Measurements from ENCODE around the gene PLCB1. TPM values are rescaled to one million over a fixed set of nuclear protein-coding genes. Genes with fewer than 3 reads are reported as not detected.
"Not testable (repeated sequence)": the region's sequence is repeated elsewhere in the genome, so short reads cannot be mapped to it uniquely, and the experiment has no call there.

PLCB1 gene
- total and polyA plus RNA-seq, 2 experiments from 2014 or later, result 14.9 to 20.7 TPM

GRCh38 chr20:8600910-8601541 is 469.0 kb downstream of the PLCB1 start:
- peak overlapping the region; percentile 50 for H3K4me2 ChIP-seq
- H3K27me3 ChIP-seq (ENCODE audit: insufficient read depth); H3F3A ChIP-seq (replicated peaks; ENCODE audit: low read depth); H3K27ac Mint-ChIP-seq; H3K36me3 ChIP-seq (ENCODE audit: insufficient read depth); H3K27me3 Mint-ChIP-seq (ENCODE audit: insufficient read depth, low read depth, poor library complexity); H3K79me2 ChIP-seq (replicated peaks; ENCODE audit: insufficient read depth); H3K9me3 Mint-ChIP-seq; ATAC-seq; H3K4me1 ChIP-seq (ENCODE audit: insufficient read depth); H3K27ac ChIP-seq (ENCODE audit: low read depth); H3K9me2 ChIP-seq (ENCODE audit: insufficient read depth); H4K20me1 ChIP-seq (replicated peaks; ENCODE audit: insufficient read depth); H3K4me1 Mint-ChIP-seq; H3K36me3 Mint-ChIP-seq (ENCODE audit: low read depth): not testable (repeated sequence)
- H3K4me3 Mint-ChIP-seq, result peak overlapping the region; percentile 64
- peak; percentile 18 for DNase-seq (ENCODE audit: low spot score)
- H3K4me3 ChIP-seq, result peak overlapping the region; percentile 36
- 0 out of 2 replicates have a peak overlapping the region, but pooled peaks have one; percentile 2 for H2AFZ ChIP-seq

DNA sequence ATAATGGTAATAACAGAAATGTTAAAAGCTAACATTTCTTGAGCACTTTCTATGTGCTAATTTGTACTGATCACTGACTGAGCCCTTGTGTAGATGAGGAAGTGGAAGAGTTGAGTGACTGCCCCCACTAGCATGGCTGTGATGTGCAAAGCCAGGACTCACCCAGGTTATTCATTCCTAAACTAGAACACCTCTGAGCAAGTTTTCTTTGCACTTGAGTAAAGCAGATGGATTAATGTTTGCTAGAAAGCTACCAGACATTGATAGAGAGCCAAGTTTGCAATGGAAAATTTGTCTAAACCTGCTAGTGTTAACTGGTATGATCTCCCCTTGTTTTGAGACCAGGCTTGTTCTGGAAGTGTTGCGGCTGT is 469.5 kb downstream of the PLCB1 start:
- H3K79me2 ChIP-seq (replicated peaks; ENCODE audit: insufficient read depth), result no peaks in the 10 kb centered on the region
- H3K27ac ChIP-seq (ENCODE audit: low read depth), result no peak overlapping the region
- H3K27ac Mint-ChIP-seq, result no peak overlapping the region
- H3K9me3 Mint-ChIP-seq, result no peaks in the 10 kb centered on the region
- no peaks in the 10 kb centered on the region for H4K20me1 ChIP-seq (replicated peaks; ENCODE audit: insufficient read depth)
- H3K4me2 ChIP-seq, result peak overlapping the region; percentile 50
- H3K4me3 Mint-ChIP-seq, result no peak overlapping the region
- H3K4me1 ChIP-seq (ENCODE audit: insufficient read depth), result no peaks in the 10 kb centered on the region
- H3K27me3 Mint-ChIP-seq (ENCODE audit: insufficient read depth, low read depth, poor library complexity), result peaks cover 6% of the 10 kb centered on the region
- peak overlapping the region; percentile 36; the same call in 1 of the 2 replicates for H3K4me3 ChIP-seq
- no peaks in the 10 kb centered on the region for H3K9me2 ChIP-seq (ENCODE audit: insufficient read depth)
- no peaks in the 10 kb centered on the region for H3K27me3 ChIP-seq (ENCODE audit: insufficient read depth)
- no peaks in the 10 kb centered on the region for H3F3A ChIP-seq (replicated peaks; ENCODE audit: low read depth)
- no peak overlapping the region for H2AFZ ChIP-seq
- ATAC-seq (no peak), DNase-seq (ENCODE audit: low spot score) (no peak)
- TF ChIP-seq ZNF114 (CRISPR knock-in tag; IDR thresholded peaks at IDR 0.05) (no peak), ZNF331 (CRISPR knock-in tag; IDR thresholded peaks at IDR 0.05; ENCODE audit: low read depth) (no peak), NANOG (IDR thresholded peaks at IDR 0.05; ENCODE audit: borderline replicate concordance) (no peak), CREB1 (CRISPR knock-in tag; IDR thresholded peaks at IDR 0.05; ENCODE audit: low read depth) (no peak), POLR2AphosphoS5 (IDR thresholded peaks at IDR 0.05; ENCODE audit: low read depth) (no peak), EZH2 (IDR thresholded peaks at IDR 0.05; ENCODE audit: low read depth, unreplicated experiment) (no peak)
- H3K4me1 Mint-ChIP-seq, result peaks cover 10% of the 10 kb centered on the region; the same call in 1 of the 3 replicates
- no peaks in the 10 kb centered on the region for H3K36me3 ChIP-seq (ENCODE audit: insufficient read depth)
- H3K36me3 Mint-ChIP-seq (ENCODE audit: low read depth), result no peaks in the 10 kb centered on the region; the same call in 2 of the 3 replicates

DNA sequence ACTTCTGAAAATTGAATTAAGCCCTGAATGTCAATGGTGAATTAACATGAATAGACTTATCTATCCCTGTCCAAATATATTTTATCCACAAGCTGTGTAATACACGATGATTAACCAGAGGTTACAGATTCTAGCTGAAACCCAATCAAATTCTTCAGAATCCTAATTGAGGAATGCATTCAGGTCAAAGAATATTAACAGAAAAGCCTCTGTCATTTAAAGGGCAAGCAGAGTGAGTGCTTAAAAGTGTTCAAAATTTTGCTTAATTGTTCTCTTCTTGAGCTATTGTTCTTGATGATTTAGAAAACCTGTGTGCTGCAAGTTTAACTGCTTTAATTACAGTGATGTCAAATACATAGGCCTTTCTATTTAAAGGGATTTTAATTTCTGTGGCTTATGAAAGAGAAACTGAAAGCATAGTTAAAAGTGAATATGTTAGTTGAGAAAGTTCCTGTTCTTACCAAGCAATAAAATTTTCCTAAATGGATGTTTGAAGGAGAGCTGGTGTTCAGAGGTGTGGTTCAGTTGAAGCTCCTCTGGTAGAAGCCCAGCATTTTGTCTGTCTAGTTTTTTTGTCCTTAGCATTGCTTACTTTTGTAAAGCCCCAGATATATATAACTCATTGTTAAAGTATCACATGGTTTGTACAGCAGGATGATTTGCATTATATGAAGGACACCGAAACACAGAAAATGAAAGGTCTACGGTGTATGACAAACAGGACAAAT is 470.5 kb downstream of the PLCB1 start:
- Histone ChIP-seq H3K79me2 (replicated peaks; ENCODE audit: insufficient read depth) (no peaks in the 10 kb centered on the region), H2AFZ (no peak overlapping the region), H3K36me3 (ENCODE audit: insufficient read depth) (no peaks in the 10 kb centered on the region), H3K4me3 (no peak overlapping the region), H3K27ac (ENCODE audit: low read depth) (no peak overlapping the region), H3K4me2 (no peak overlapping the region), H4K20me1 (replicated peaks; ENCODE audit: insufficient read depth) (no peaks in the 10 kb centered on the region), H3F3A (replicated peaks; ENCODE audit: low read depth) (no peaks in the 10 kb centered on the region), H3K9me2 (ENCODE audit: insufficient read depth) (no peaks in the 10 kb centered on the region), H3K4me1 (ENCODE audit: insufficient read depth) (no peaks in the 10 kb centered on the region), H3K27me3 (ENCODE audit: insufficient read depth) (no peaks in the 10 kb centered on the region)
- Mint-ChIP-seq H3K4me3 (no peak overlapping the region), H3K36me3 (ENCODE audit: low read depth) (no peaks in the 10 kb centered on the region; the same call in 2 of the 3 replicates), H3K27me3 (ENCODE audit: insufficient read depth, low read depth, poor library complexity) (peaks cover 6% of the 10 kb centered on the region), H3K4me1 (peaks cover 10% of the 10 kb centered on the region; the same call in 1 of the 3 replicates), H3K27ac (no peak overlapping the region), H3K9me3 (no peaks in the 10 kb centered on the region)
- no peak for ATAC-seq
- no peak for DNase-seq (ENCODE audit: low spot score)
- TF ChIP-seq, protein P1, sequence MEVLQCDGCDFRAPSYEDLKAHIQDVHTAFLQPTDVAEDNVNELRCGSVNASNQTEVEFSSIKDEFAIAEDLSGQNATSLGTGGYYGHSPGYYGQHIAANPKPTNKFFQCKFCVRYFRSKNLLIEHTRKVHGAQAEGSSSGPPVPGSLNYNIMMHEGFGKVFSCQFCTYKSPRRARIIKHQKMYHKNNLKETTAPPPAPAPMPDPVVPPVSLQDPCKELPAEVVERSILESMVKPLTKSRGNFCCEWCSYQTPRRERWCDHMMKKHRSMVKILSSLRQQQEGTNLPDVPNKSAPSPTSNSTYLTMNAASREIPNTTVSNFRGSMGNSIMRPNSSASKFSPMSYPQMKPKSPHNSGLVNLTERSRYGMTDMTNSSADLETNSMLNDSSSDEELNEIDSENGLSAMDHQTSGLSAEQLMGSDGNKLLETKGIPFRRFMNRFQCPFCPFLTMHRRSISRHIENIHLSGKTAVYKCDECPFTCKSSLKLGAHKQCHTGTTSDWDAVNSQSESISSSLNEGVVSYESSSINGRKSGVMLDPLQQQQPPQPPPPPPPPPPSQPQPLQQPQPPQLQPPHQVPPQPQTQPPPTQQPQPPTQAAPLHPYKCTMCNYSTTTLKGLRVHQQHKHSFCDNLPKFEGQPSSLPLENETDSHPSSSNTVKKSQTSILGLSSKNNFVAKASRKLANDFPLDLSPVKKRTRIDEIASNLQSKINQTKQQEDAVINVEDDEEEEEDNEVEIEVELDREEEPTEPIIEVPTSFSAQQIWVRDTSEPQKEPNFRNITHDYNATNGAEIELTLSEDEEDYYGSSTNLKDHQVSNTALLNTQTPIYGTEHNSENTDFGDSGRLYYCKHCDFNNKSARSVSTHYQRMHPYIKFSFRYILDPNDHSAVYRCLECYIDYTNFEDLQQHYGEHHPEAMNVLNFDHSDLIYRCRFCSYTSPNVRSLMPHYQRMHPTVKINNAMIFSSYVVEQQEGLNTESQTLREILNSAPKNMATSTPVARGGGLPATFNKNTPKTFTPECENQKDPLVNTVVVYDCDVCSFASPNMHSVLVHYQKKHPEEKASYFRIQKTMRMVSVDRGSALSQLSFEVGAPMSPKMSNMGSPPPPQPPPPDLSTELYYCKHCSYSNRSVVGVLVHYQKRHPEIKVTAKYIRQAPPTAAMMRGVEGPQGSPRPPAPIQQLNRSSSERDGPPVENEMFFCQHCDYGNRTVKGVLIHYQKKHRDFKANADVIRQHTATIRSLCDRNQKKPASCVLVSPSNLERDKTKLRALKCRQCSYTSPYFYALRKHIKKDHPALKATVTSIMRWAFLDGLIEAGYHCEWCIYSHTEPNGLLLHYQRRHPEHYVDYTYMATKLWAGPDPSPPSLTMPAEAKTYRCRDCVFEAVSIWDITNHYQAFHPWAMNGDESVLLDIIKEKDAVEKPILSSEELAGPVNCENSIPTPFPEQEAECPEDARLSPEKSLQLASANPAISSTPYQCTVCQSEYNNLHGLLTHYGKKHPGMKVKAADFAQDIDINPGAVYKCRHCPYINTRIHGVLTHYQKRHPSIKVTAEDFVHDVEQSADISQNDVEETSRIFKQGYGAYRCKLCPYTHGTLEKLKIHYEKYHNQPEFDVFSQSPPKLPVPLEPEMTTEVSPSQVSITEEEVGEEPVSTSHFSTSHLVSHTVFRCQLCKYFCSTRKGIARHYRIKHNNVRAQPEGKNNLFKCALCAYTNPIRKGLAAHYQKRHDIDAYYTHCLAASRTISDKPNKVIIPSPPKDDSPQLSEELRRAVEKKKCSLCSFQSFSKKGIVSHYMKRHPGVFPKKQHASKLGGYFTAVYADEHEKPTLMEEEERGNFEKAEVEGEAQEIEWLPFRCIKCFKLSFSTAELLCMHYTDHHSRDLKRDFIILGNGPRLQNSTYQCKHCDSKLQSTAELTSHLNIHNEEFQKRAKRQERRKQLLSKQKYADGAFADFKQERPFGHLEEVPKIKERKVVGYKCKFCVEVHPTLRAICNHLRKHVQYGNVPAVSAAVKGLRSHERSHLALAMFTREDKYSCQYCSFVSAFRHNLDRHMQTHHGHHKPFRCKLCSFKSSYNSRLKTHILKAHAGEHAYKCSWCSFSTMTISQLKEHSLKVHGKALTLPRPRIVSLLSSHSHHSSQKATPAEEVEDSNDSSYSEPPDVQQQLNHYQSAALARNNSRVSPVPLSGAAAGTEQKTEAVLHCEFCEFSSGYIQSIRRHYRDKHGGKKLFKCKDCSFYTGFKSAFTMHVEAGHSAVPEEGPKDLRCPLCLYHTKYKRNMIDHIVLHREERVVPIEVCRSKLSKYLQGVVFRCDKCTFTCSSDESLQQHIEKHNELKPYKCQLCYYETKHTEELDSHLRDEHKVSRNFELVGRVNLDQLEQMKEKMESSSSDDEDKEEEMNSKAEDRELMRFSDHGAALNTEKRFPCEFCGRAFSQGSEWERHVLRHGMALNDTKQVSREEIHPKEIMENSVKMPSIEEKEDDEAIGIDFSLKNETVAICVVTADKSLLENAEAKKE (CRISPR knock-in tag; IDR thresholded peaks at IDR 0.05), result no peak
- no peak for TF ChIP-seq ZNF331 (CRISPR knock-in tag; IDR thresholded peaks at IDR 0.05; ENCODE audit: low read depth)
- no peak for TF ChIP-seq ZNF114 (CRISPR knock-in tag; IDR thresholded peaks at IDR 0.05)
- no peak for TF ChIP-seq EZH2phosphoT487 (IDR thresholded peaks at IDR 0.05; ENCODE audit: unreplicated experiment)
- TF ChIP-seq CREB1 (CRISPR knock-in tag; IDR thresholded peaks at IDR 0.05; ENCODE audit: low read depth), result no peak
